HG02798 (cell line): ENCODE data around the gene GLDC.
"Not testable (repeated sequence)": the region's sequence is repeated elsewhere in the genome, so short reads cannot be mapped to it uniquely, and the experiment has no call there.

Experiments
- ATAC-seq: cut with Tn5 transposase; IDR thresholded peaks from one replicate; pipeline ENCODE4 v1.9.1; 2021; ENCODE audit warnings: mild to moderate bottlenecking; ENCODE audit not compliant: unreplicated experiment, poor library complexity

GLDC gene

GRCh38 chr9:6645355-6646292 lies at the start of gene GLDC:
Gene GLDC (minus strand): TSS chr9:6645729. CDS start chr9:6645499, 230 bp downstream.
- peak; percentile 96 for ATAC-seq

- ATAC-seq = no peak
These were observed 47.4 kb upstream of the GLDC start for GRCh38 chr9:6692881-6693361.

GRCh38 chr9:6692433-6692832 lies 46.9 kb upstream of the GLDC start:
- ATAC-seq = no peak

GRCh38 chr9:6690675-6691070 lies 45.1 kb upstream of the GLDC start:
- ATAC-seq = not testable (repeated sequence)

GRCh38 chr9:6689893-6690674 lies 44.6 kb upstream of the GLDC start:
- no peak for ATAC-seq

- no peak for ATAC-seq
These were observed 41.7 kb upstream of the GLDC start for GRCh38 chr9:6687180-6687579.

GRCh38 chr9:6686396-6686795 lies 40.9 kb upstream of the GLDC start:
- no peak for ATAC-seq

GRCh38 chr9:6681957-6682501 lies 36.5 kb upstream of the GLDC start:
- no peak for ATAC-seq

GRCh38 chr9:6681147-6681956 lies 35.8 kb upstream of the GLDC start:
- ATAC-seq = peak; percentile 75

- ATAC-seq = peak; percentile 33
These were observed 35.2 kb upstream of the GLDC start for GRCh38 chr9:6680797-6681146.

- no peak for ATAC-seq
These were observed 32.3 kb upstream of the GLDC start for GRCh38 chr9:6677803-6678202.

GRCh38 chr9:6676254-6676921 lies 30.9 kb upstream of the GLDC start:
- ATAC-seq = no peak

- ATAC-seq = no peak
These were observed 29.7 kb upstream of the GLDC start for GRCh38 chr9:6675268-6675667.

- ATAC-seq = no peak
These were observed 27.9 kb upstream of the GLDC start for GRCh38 chr9:6673326-6674025.

GRCh38 chr9:6672118-6672517 lies 26.6 kb upstream of the GLDC start:
- no peak for ATAC-seq

GRCh38 chr9:6671416-6671815 lies 25.9 kb upstream of the GLDC start:
- ATAC-seq = no peak

- no peak for ATAC-seq
These were observed 24.4 kb upstream of the GLDC start for GRCh38 chr9:6669881-6670280.

- ATAC-seq = no peak
These were observed 22.2 kb upstream of the GLDC start for GRCh38 chr9:6667633-6668280.

- ATAC-seq = no peak
These were observed 21.6 kb upstream of the GLDC start for GRCh38 chr9:6667080-6667479.
